D721Med (cell line): ENCODE measurements around the gene KLF13.

ENCODE experiments used
- DNase-seq: peaks from one replicate; pipeline ENCODE4 v3.0.0; 2011; ENCODE audit warnings: low spot score; ENCODE audit not compliant: insufficient read length
- FAIRE-seq: peaks from 2 replicates; lab custom pipeline; 2011; peaks lifted over from hg19 to GRCh38; lab: Jason Lieb, UNC
- CTCF ChIP-seq: IDR thresholded peaks from 2 replicates; pipeline ENCODE4 v1.5.1; 2012; ENCODE audit warnings: mild to moderate bottlenecking, control low read depth; ENCODE audit not compliant: insufficient read depth; ENCODE audit errors: missing control alignments

Gene KLF13

GRCh38 chr15:31338318-31338878 lies 11.8 kb downstream of the KLF13 start:
- FAIRE-seq (no peak), DNase-seq (no peak)
- no peak for TF ChIP-seq CTCF

- DNase-seq (no peak), FAIRE-seq (no peak)
- no peak for TF ChIP-seq CTCF
Measured at GRCh38 chr15:31338879-31339557, 12.4 kb downstream of the KLF13 start.

GRCh38 chr15:31339558-31339895 lies 12.9 kb downstream of the KLF13 start:
- FAIRE-seq (no peak), DNase-seq (no peak)
- no peak for TF ChIP-seq CTCF

- FAIRE-seq (no peak), DNase-seq (no peak)
- TF ChIP-seq CTCF: no peak
Measured at GRCh38 chr15:31340047-31340446, 13.4 kb downstream of the KLF13 start.

GRCh38 chr15:31340592-31340991 lies 14.0 kb downstream of the KLF13 start:
- no peak for FAIRE-seq
- no peak for TF ChIP-seq CTCF
- DNase-seq: no peak

- DNase-seq (no peak), FAIRE-seq (no peak)
- no peak for TF ChIP-seq CTCF
Measured at GRCh38 chr15:31341071-31341470, 14.4 kb downstream of the KLF13 start.

- FAIRE-seq: no peak
- TF ChIP-seq CTCF: no peak
Measured at GRCh38 chr15:31341496-31342195, 15.0 kb downstream of the KLF13 start.

More at GRCh38 chr15:31341496-31342195, 15.0 kb downstream of the KLF13 start:
- DNase-seq: no peak
